ENCODE measurements around the gene SKI. TPM values are rescaled to one million over a fixed set of nuclear protein-coding genes. Genes with fewer than 3 reads are reported as not detected.
A peak's percentile ranks its signal among the peaks of the same experiment; 100 is the strongest.

The SKI gene
- total and polyA plus RNA-seq, 12 donors = 4.8 to 53.6 (median 34.7) TPM

DNA sequence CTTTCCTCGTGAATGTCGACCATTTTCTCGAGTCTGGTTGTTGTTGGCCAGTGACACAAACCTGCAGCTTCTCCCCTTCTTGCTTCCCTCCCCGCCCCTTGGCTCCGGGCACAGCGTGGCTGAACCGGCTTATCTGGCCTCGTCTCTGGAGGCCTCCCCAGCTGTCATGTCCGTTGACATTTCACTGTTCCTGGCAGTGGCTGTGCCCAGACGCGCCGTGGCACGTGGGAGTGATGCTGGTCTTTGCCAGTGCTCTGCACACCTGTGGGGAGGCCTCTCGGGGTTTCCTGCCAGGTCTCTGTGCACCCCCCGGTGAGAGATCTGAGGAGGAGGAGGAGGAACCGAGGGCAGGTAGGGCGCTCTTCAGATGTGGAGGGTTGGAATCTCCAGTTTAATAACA, 23.7 kb downstream of the SKI start:
- intact Hi-C loops (cut with DNase I) = no loop called here
- Histone ChIP-seq H3K4me1 (replicated peaks in 1 of 2) (peaks cover 28 to 58% of the 10 kb centered on the region in 2 donors), H3K27me3 (no peaks in the 10 kb centered on the region), H3K9me3 (replicated peaks in 1 of 3) (no peaks in the 10 kb centered on the region), H3K4me3 (no peak overlapping the region), H3K27ac (peak overlapping the region in 1 of 5 donors; percentile 12), H3K36me3 (replicated peaks in 1 of 2) (no peaks in the 10 kb centered on the region)
- no peak for TF ChIP-seq POLR2A (IDR thresholded peaks at IDR 0.05)
- TF ChIP-seq, protein P1, sequence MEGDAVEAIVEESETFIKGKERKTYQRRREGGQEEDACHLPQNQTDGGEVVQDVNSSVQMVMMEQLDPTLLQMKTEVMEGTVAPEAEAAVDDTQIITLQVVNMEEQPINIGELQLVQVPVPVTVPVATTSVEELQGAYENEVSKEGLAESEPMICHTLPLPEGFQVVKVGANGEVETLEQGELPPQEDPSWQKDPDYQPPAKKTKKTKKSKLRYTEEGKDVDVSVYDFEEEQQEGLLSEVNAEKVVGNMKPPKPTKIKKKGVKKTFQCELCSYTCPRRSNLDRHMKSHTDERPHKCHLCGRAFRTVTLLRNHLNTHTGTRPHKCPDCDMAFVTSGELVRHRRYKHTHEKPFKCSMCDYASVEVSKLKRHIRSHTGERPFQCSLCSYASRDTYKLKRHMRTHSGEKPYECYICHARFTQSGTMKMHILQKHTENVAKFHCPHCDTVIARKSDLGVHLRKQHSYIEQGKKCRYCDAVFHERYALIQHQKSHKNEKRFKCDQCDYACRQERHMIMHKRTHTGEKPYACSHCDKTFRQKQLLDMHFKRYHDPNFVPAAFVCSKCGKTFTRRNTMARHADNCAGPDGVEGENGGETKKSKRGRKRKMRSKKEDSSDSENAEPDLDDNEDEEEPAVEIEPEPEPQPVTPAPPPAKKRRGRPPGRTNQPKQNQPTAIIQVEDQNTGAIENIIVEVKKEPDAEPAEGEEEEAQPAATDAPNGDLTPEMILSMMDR (IDR thresholded peaks at IDR 0.05) = no peak
- peak in 5 of 7 donors; percentile 64 to 86 (median 74) for DNase-seq
- 39 to 44% (median 43%) methylated on average over 13 to 17 of the region's 17 CpGs for WGBS, 4 donors

DNA sequence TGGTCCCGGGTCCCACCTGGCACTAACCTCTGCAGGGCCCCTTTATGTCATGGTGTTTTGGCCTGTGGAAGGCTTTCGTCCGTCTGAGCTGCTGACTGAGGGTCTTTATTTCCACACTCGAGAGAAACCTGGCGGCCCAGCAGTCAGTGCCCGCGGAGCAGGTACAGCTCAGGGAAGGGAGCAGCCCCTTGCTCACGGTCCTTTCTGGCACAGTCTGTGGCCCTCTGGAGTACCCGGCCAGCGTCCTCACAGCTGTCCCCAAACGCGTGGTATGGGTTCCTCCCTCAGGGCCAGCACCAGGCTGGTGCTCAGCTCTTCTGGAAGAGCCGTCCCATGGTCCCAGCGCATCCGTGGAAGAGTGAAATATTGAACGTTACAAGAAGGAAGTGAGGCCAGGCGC, 24.3 kb downstream of the SKI start:
- no peaks in the 10 kb centered on the region for H3K36me3 ChIP-seq (replicated peaks in 1 of 2)
- intact Hi-C loops (cut with DNase I) = no loop called here
- H3K27me3 ChIP-seq = no peaks in the 10 kb centered on the region
- DNase-seq = no peak
- H3K4me3 ChIP-seq = no peak overlapping the region
- H3K4me1 ChIP-seq (replicated peaks in 1 of 2) = peaks cover 24 to 54% of the 10 kb centered on the region in 2 donors
- WGBS, 4 donors = 84 to 93% (median 90%) methylated on average over 9 to 17 of the region's 17 CpGs
- H3K9me3 ChIP-seq (replicated peaks in 1 of 3) = no peaks in the 10 kb centered on the region
- peak overlapping the region in 1 of 5 donors; percentile 12 for H3K27ac ChIP-seq
- TF ChIP-seq POLR2A (IDR thresholded peaks at IDR 0.05) = no peak
- TF ChIP-seq, protein P1 (IDR thresholded peaks at IDR 0.05) = no peak

DNA sequence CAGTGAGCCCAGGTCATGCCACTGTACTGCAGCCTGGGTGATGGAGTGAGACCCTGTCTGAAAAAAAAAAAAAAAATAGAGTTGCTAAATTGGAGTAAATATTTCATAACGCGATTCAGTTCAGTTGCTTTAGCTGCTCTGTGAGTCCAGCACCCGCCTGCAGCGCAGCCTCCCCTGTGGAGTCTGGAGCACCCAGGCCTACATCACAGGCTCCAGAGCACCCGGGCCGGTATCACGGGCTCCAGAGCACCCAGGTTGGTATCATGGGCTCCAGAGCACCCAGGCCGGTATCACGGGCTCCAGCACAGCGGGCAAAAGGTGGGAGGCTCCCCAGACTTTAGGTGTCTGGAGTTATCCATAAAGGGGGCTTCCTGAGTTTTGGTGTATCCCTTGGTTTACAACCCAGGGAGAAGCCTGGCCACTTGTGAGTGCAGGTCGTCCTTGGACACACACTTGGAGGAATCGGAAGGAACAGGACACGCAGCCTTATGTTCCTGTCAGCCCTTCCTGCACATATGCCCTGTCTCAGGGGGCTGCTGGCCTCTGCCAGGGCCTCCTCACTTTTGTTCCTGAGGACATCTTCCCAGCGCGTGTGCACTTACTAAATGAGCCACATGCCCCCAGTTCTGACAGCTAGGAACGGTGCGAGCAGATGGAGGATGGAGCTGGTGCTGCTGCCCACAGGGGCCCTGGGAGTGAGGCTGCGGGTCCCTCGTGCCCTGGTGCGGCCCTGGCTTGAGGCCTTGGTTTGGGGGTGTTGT, 25.1 kb downstream of the SKI start:
- H3K9me3 ChIP-seq (replicated peaks in 1 of 3) = no peaks in the 10 kb centered on the region
- intact Hi-C loops (cut with DNase I) = no loop called here
- peaks cover 17 to 54% of the 10 kb centered on the region in 2 donors for H3K4me1 ChIP-seq (replicated peaks in 1 of 2)
- no peak overlapping the region for H3K27ac ChIP-seq
- WGBS, 4 donors = 88 to 91% (median 90%) methylated on average over 11 to 20 of the region's 20 CpGs
- DNase-seq = no peak
- H3K27me3 ChIP-seq = no peaks in the 10 kb centered on the region
- H3K4me3 ChIP-seq = no peak overlapping the region
- no peak for TF ChIP-seq POLR2A (IDR thresholded peaks at IDR 0.05)
- TF ChIP-seq, protein P1 (IDR thresholded peaks at IDR 0.05) = no peak
- no peaks in the 10 kb centered on the region for H3K36me3 ChIP-seq (replicated peaks in 1 of 2)

DNA sequence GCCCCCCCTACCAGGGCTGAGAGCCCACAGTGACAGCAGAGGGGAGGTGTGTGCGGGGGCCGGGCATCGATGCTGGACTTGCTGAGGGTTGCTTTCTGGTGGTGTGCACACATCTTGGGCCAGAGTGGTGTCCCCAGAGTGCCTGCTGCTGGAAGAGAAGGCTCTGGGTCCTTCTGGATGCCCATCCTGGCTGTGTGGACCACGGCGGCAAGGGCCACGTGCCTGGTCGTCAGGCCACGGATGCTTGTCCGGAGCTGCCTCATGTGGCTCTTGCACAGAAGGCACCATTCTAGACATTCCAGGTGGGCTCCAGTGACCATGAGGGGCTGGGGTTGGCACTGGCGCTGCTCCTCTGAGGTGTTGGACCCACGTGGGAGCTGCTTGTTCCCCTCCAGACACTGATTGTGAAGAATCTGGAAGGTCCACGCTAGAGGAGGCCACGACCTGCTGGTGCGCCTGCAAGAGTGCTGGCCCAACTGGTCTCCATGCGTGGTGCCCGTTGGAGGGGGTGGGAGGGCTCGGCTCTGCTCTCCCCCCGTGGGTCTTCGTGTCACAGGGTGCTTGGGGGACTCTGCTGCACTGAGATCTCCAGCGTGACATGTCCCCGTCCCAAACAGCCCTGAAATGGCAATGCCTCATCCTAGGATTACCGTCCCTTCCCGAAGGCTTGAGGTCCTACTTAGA, 25.8 kb downstream of the SKI start:
- intact Hi-C loops (cut with DNase I) = no loop called here
- Histone ChIP-seq H3K9me3 (replicated peaks in 1 of 3) (no peaks in the 10 kb centered on the region), H3K4me3 (no peak overlapping the region), H3K36me3 (replicated peaks in 1 of 2) (no peaks in the 10 kb centered on the region), H3K27me3 (no peaks in the 10 kb centered on the region), H3K27ac (no peak overlapping the region), H3K4me1 (replicated peaks in 1 of 2) (peaks cover 17 to 51% of the 10 kb centered on the region in 2 donors)
- TF ChIP-seq POLR2A (IDR thresholded peaks at IDR 0.05) = no peak
- TF ChIP-seq, protein P1 (IDR thresholded peaks at IDR 0.05) = no peak
- no peak for DNase-seq
- WGBS, 4 donors = 87 to 97% (median 96%) methylated on average over 4 to 23 of the region's 23 CpGs; no CpG with 5 or more reads in 1 of the 4 donors
